ENCODE results near the gene CLUH.

GRCh38 chr17:2695961-2696760 is 15.4 kb downstream of the CLUH start:
- no peak for TF ChIP-seq CTCF (IDR thresholded peaks at IDR 0.05)
- no peak for TF ChIP-seq EZH2 (IDR thresholded peaks at IDR 0.05; ENCODE audit: borderline replicate concordance, insufficient read depth, low read depth, low read length, poor library complexity, severe bottlenecking)

Data from B cell (primary cell).